OCI-LY3 (cell line): ENCODE measurements around the gene ACAD10.

Source experiments
- CTCF ChIP-seq: fragments of 200-600, 300-600 bp; sonication (generic); IDR thresholded peaks from 2 replicates; pipeline ENCODE4 v1.5.1; 2014; ENCODE audit warnings: antibody characterized with exemption, low read length, low read depth
- EZH2phosphoT487 ChIP-seq: fragments of 200-600 bp; shearing (Covaris generic); IDR thresholded peaks from 2 replicates; pipeline ENCODE4 v1.6.1; 2018; ENCODE audit warnings: antibody characterized with exemption, mixed run types, low read depth

GRCh38 chr12:111720457-111720856 is 34.6 kb downstream of the ACAD10 start:
- TF ChIP-seq CTCF (no peak), EZH2phosphoT487 (no peak)
